ENCODE data around the gene WNT4. TPM values are rescaled to one million over a fixed set of nuclear protein-coding genes. Genes with fewer than 3 reads are reported as not detected.

The WNT4 gene
- total and polyA plus RNA-seq, 9 of the 15 experiments (the other 6 are each of a cell fraction or from before 2014, with no cell fraction given) = 0.01 TPM; not detected in 8

GRCh38 chr1:22120469-22120790 is 22.5 kb downstream of the WNT4 start:
- BruUV-seq (replicated peaks) = no TSS peak
- peaks cover 22% of the 10 kb centered on the region; the same call in 1 of the 2 replicates for H4K20me1 ChIP-seq (replicated peaks; ENCODE audit: control insufficient read depth, insufficient read depth, low read length)
- H3K9ac ChIP-seq (ENCODE audit: insufficient read depth in 1 of 2, low read depth in 2 of 2, low read length in 2 of 2) = peak overlapping the region in 1 of 2 experiments; percentile 35; a peak in 2 of 4 replicates
- no peak for ATAC-seq
- peaks cover 2% of the 10 kb centered on the region; the same call in 1 of the 3 replicates for H3K36me3 ChIP-seq (ENCODE audit: control insufficient read depth, insufficient read depth, low read length)
- no peak overlapping the region for H3K4me2 ChIP-seq (ENCODE audit: insufficient read depth, low read length)
- H3K27ac ChIP-seq (ENCODE audit: extremely low read depth, low read depth, low read length) = no peak overlapping the region
- H3K27me3 ChIP-seq (ENCODE audit: control insufficient read depth in 2 of 2, insufficient read depth in 2 of 2, low read length in 2 of 2) = no peaks in the 10 kb centered on the region
- POLR2A ChIA-PET = interaction anchor here (2.0 kb wide), 1 partner anchor 10 kb away, joined by 10 read pairs; no protein-coding TSS in a partner anchor
- in situ Hi-C loops (cut with MboI) = no loop called here
- no peak overlapping the region for H2AFZ ChIP-seq (ENCODE audit: low read depth, low read length)
- peaks cover 4% of the 10 kb centered on the region for H3K9me1 ChIP-seq (ENCODE audit: control insufficient read depth, insufficient read depth, low read length)
- no peak for DNase-seq (ENCODE audit: extremely low read depth in 1 of 4, low spot score in 3 of 4)
- intact Hi-C loops (cut with micrococcal nuclease) = no loop called here
- peaks cover 14 to 46% of the 10 kb centered on the region in 2 experiments for H3K4me1 ChIP-seq (replicated peaks in 1 of 2; ENCODE audit: control insufficient read depth in 2 of 2, insufficient read depth in 2 of 2, low read length in 2 of 2)
- H3K79me2 ChIP-seq (ENCODE audit: control insufficient read depth, insufficient read depth, low read length) = no peaks in the 10 kb centered on the region
- H3K9me3 ChIP-seq (replicated peaks; ENCODE audit: control insufficient read depth, insufficient read depth, low read depth, low read length) = no peaks in the 10 kb centered on the region
- no peak overlapping the region for H3K4me3 ChIP-seq
- no peak for FAIRE-seq
- CTCF ChIA-PET (ENCODE audit: low intra/inter-chr PET ratio) = no interaction called here
- 73% methylated on average over 11 of the region's 11 CpGs for WGBS (ENCODE audit: insufficient coverage, low coverage, missing lambda C conversion rate)
- no peak for TF ChIP-seq MYNN (IDR thresholded peaks at IDR 0.05)
- TF ChIP-seq MYNN (CRISPR knock-in tag; IDR thresholded peaks at IDR 0.05) = no peak
- no peak for TF ChIP-seq ARNT (IDR thresholded peaks at IDR 0.05)
- no peak for TF ChIP-seq KDM5B (IDR thresholded peaks at IDR 0.05; ENCODE audit: insufficient replicate concordance, low read depth, low read length)
- no peak for TF ChIP-seq SRSF3 (IDR thresholded peaks at IDR 0.05; ENCODE audit: insufficient read depth, low read length)
- no peak for TF ChIP-seq ZNF277 (CRISPR knock-in tag; IDR thresholded peaks at IDR 0.05; ENCODE audit: borderline replicate concordance)
- no peak for TF ChIP-seq RNF219 (CRISPR knock-in tag; IDR thresholded peaks at IDR 0.05)
- TF ChIP-seq SMAD1 (IDR thresholded peaks at IDR 0.05; ENCODE audit: low read depth, low read length, partially characterized antibody) = no peak
- no peak for TF ChIP-seq GMEB1 (CRISPR knock-in tag; IDR thresholded peaks at IDR 0.05)
- TF ChIP-seq CBFA2T2 (conservative IDR thresholded peaks at IDR 0.05) = no peak
- TF ChIP-seq TARDBP (IDR thresholded peaks at IDR 0.05) = no peak
- TF ChIP-seq ZBTB8A (IDR thresholded peaks at IDR 0.05; ENCODE audit: partially characterized antibody) = no peak
- no peak for TF ChIP-seq ATF2 (CRISPR knock-in tag; IDR thresholded peaks at IDR 0.05)
- no peak for TF ChIP-seq SRSF1 (IDR thresholded peaks at IDR 0.05; ENCODE audit: low read depth, low read length)
- TF ChIP-seq SMARCB1 (IDR thresholded peaks at IDR 0.05; ENCODE audit: insufficient read length, low read depth) = no peak
- TF ChIP-seq BRD9 (IDR thresholded peaks at IDR 0.05; ENCODE audit: low read depth, partially characterized antibody) = no peak
- no peak for TF ChIP-seq POLR2AphosphoS5 (IDR thresholded peaks at IDR 0.05; ENCODE audit: control insufficient read depth, insufficient read depth, low read depth, low read length)
